Smooth muscle cell (in vitro differentiated cells): ENCODE results near the gene NOP14. TPM values are rescaled to one million over a fixed set of nuclear protein-coding genes. Genes with fewer than 3 reads are reported as not detected.

Experiments used
- DNase-seq: peaks from one replicate; lab custom pipeline; 2025; ENCODE audit not compliant: unreplicated experiment; lab: John Stamatoyannopoulos, UW
- H2AFZ ChIP-seq: fragments of 200-600 bp; sonication (generic); 2 replicates; pipeline ENCODE4 v1.6.0; 2016; ENCODE audit warnings: antibody characterized with exemption, low read depth, mild to moderate bottlenecking
- H3F3A ChIP-seq: fragments of 200-600 bp; sonication (generic); 2 replicates; pipeline ENCODE4 v1.6.0; 2017; ENCODE audit warnings: antibody characterized with exemption, low read depth
- H3K27ac ChIP-seq: fragments of 200-600 bp; sonication (generic); 2 replicates; pipeline ENCODE4 v1.5.1; 2016; ENCODE audit warnings: low read depth, mild to moderate bottlenecking
- H3K27me3 ChIP-seq: fragments of 200-600 bp; sonication (generic); 2 replicates; pipeline ENCODE4 v1.6.1; 2016; ENCODE audit warnings: low read depth, mild to moderate bottlenecking
- H3K36me3 ChIP-seq: fragments of 200-600 bp; sonication (generic); 2 replicates; pipeline ENCODE4 v1.5.1; 2016; ENCODE audit warnings: low read depth
- H3K4me1 ChIP-seq: fragments of 200-600 bp; sonication (generic); 2 replicates; pipeline ENCODE4 v1.5.1; 2016; ENCODE audit warnings: low read depth
- H3K4me2 ChIP-seq: fragments of 200-600 bp; sonication (generic); 2 replicates; pipeline ENCODE4 v1.6.0; 2016; ENCODE audit warnings: mild to moderate bottlenecking
- H3K4me3 ChIP-seq: fragments of 200-600 bp; sonication (generic); 2 replicates; pipeline ENCODE4 v1.5.1; 2016; ENCODE audit warnings: mild to moderate bottlenecking
- H3K79me2 ChIP-seq: fragments of 200-600 bp; sonication (generic); 2 replicates; pipeline ENCODE4 v1.6.0; 2016; ENCODE audit warnings: low read depth, mild to moderate bottlenecking
- H3K9ac ChIP-seq: fragments of 200-600 bp; sonication (generic); 2 replicates; pipeline ENCODE4 v1.6.0; 2016; ENCODE audit warnings: low read depth
- H3K9me3 ChIP-seq: fragments of 200-600 bp; sonication (generic); replicated peaks from 2 replicates; pipeline ENCODE4 v1.5.1; 2016; ENCODE audit warnings: low read depth
- H4K20me1 ChIP-seq: fragments of 200-600 bp; sonication (generic); 2 replicates; pipeline ENCODE4 v1.6.0; 2016; ENCODE audit warnings: low read depth
- WGBS: methylation state at CpG from one replicate; pipeline ENCODE4 v1.1.7; 2016; ENCODE audit warnings: low lambda C conversion rate; 5-methylcytosine and 5-hydroxymethylcytosine counted together
- polyA plus RNA-seq: library from polyadenylated mRNA; unstranded; fragments of >200 nt; fragmentation: Nextera tagmentation; extraction: Ambion mirVana; gene quantifications from 2 replicates; pipeline ENCODE4 v1.2.1, GENCODE V29; 2016
- total RNA-seq: library from RNA; depleted of rRNA; stranded (reverse); fragments of >200 nt; gene quantifications from 2 replicates; pipeline ENCODE4 v1.2.3, GENCODE V29; 2014
- TF ChIP-seq, protein P1 (sequence below): fragments of 200-600 bp; sonication (generic); IDR thresholded peaks from 2 replicates; pipeline ENCODE4 v1.5.1; 2017; ENCODE audit warnings: borderline replicate concordance, mild to moderate bottlenecking, antibody characterized with exemption; ENCODE audit not compliant: insufficient read depth, poor library complexity, severe bottlenecking

NOP14 gene
- total and polyA plus RNA-seq, 2 experiments from 2014 or later: 10.9 to 18.5 TPM

DNA sequence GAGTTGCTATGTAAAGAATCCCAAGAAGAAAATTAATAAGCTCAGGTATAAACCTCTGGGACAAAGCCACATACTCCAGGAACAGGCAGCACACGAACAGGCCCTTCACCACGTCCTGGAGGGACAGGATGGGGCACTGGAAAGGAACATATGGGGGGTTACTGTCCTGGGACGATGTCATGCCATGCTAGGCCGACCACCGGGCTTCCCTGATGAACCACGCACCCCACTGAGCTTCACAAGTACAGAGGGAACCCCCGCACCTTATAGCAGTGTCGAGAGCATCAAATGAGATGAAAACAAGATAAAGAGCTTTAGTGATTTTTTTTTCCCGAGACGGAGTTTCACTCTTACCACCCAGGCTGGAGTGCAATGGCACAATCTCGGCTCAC lies 19.1 kb downstream of the NOP14 start:
- WGBS: 98% methylated on average over 11 of the region's 11 CpGs
- H3K9me3 ChIP-seq: no peaks in the 10 kb centered on the region
- TF ChIP-seq, protein P1, sequence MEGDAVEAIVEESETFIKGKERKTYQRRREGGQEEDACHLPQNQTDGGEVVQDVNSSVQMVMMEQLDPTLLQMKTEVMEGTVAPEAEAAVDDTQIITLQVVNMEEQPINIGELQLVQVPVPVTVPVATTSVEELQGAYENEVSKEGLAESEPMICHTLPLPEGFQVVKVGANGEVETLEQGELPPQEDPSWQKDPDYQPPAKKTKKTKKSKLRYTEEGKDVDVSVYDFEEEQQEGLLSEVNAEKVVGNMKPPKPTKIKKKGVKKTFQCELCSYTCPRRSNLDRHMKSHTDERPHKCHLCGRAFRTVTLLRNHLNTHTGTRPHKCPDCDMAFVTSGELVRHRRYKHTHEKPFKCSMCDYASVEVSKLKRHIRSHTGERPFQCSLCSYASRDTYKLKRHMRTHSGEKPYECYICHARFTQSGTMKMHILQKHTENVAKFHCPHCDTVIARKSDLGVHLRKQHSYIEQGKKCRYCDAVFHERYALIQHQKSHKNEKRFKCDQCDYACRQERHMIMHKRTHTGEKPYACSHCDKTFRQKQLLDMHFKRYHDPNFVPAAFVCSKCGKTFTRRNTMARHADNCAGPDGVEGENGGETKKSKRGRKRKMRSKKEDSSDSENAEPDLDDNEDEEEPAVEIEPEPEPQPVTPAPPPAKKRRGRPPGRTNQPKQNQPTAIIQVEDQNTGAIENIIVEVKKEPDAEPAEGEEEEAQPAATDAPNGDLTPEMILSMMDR: no peak
- peaks cover 4% of the 10 kb centered on the region for H3K36me3 ChIP-seq
- DNase-seq: no peak
- H3F3A ChIP-seq: no peaks in the 10 kb centered on the region
- no peaks in the 10 kb centered on the region for H3K79me2 ChIP-seq
- no peaks in the 10 kb centered on the region for H3K4me1 ChIP-seq
- no peaks in the 10 kb centered on the region for H3K27me3 ChIP-seq
- no peak overlapping the region for H2AFZ ChIP-seq
- no peak overlapping the region for H3K27ac ChIP-seq
- H3K4me2 ChIP-seq: no peak overlapping the region
- H3K4me3 ChIP-seq: no peak overlapping the region
- no peak overlapping the region for H3K9ac ChIP-seq
- H4K20me1 ChIP-seq: peaks cover 11% of the 10 kb centered on the region

DNA sequence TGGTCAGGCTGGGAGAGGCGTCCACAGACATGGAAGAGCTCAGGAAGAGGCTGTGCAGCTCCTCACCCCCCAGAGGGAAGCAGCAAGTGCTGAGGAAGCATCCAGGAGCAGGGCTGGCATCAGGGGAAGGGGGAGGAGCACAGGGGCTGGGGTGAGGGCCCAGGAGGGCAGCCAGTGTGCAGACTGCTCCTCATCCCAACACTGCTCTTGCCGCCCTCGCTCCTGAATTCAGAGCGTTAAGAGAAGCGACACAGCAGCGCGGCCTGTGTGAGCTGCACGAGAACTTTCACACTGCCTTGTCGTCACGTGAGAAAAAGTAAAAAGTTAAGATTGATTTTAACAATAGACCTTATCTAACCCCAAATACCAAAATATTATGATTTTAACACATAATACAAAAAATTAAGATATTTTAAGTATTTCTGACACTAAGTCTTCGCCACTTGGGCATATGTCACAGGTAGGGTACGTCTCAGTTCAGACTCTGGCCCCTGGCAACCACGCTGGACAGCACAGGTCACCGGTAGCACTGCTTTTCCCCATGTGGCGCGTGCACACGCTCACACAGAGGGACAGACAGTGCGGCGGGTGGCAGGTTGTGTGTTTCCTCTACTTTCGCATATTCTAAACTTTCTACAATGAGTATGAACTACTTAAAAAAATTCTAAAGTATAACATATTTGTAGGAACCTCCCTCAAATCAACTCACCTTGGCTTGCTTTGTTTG lies 19.7 kb downstream of the NOP14 start:
- no peaks in the 10 kb centered on the region for H3F3A ChIP-seq
- no peaks in the 10 kb centered on the region for H3K27me3 ChIP-seq
- H3K4me3 ChIP-seq: no peak overlapping the region
- TF ChIP-seq, protein P1: no peak
- H3K36me3 ChIP-seq: peaks cover 4% of the 10 kb centered on the region
- no peak overlapping the region for H3K9ac ChIP-seq
- WGBS: 98% methylated on average over 20 of the region's 20 CpGs
- H3K4me2 ChIP-seq: no peak overlapping the region
- H3K27ac ChIP-seq: no peak overlapping the region
- H3K4me1 ChIP-seq: no peaks in the 10 kb centered on the region
- no peak for DNase-seq
- H3K79me2 ChIP-seq: no peaks in the 10 kb centered on the region
- H3K9me3 ChIP-seq: no peaks in the 10 kb centered on the region
- H4K20me1 ChIP-seq: peaks cover 6% of the 10 kb centered on the region
- no peak overlapping the region for H2AFZ ChIP-seq

DNA sequence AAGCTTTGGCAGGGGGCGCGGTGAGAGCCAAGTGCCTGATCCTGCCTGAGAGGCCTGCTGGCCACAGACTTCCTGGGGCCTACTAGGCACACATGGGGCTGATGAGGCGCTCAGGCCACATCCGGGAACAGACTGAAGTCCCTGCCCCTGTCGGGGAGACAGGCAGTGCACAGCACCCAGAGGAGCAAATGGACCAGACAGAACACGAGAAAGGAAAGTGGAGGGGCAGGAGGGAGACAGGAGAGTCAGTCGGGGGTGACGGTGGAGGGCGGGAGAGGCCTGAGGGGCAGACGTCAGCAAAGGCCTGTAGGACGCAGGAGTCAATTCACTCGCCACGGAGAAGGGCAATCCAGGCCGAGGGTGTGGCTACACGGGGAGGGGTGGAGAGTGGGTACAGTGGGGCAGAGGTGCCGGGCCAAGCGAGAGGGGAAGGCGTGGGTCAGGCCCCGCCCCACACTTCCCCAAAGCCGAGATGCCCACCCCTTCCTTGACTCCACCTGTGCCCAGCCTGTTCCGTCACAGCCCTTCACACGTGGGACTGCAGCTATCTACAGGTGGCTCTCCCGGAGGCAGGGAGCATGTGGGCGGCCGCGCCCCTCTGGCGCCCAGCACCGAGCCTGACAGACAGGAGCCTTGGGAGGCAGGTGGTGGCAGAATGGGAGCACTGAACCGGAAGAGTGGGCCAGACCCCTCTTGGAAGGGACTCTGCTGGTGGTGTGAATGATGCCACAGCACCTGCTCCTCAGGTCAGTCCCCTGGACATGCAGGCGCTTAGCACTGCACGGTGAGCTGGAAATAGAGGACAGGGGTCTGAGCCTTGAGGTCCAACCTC lies 20.5 kb downstream of the NOP14 start:
- Histone ChIP-seq H3K9me3 (no peaks in the 10 kb centered on the region), H3F3A (no peaks in the 10 kb centered on the region), H3K4me3 (no peak overlapping the region), H3K36me3 (peaks cover 4% of the 10 kb centered on the region), H3K27me3 (no peaks in the 10 kb centered on the region), H3K4me2 (no peak overlapping the region), H3K9ac (no peak overlapping the region), H3K4me1 (no peaks in the 10 kb centered on the region), H3K79me2 (no peaks in the 10 kb centered on the region), H2AFZ (no peak overlapping the region), H4K20me1 (peaks cover 6% of the 10 kb centered on the region), H3K27ac (no peak overlapping the region)
- DNase-seq: no peak
- WGBS: 95% methylated on average over 27 of the region's 31 CpGs
- TF ChIP-seq, protein P1: no peak
